Measurements from ENCODE around the gene KCTD5.

KCTD5 gene

DNA sequence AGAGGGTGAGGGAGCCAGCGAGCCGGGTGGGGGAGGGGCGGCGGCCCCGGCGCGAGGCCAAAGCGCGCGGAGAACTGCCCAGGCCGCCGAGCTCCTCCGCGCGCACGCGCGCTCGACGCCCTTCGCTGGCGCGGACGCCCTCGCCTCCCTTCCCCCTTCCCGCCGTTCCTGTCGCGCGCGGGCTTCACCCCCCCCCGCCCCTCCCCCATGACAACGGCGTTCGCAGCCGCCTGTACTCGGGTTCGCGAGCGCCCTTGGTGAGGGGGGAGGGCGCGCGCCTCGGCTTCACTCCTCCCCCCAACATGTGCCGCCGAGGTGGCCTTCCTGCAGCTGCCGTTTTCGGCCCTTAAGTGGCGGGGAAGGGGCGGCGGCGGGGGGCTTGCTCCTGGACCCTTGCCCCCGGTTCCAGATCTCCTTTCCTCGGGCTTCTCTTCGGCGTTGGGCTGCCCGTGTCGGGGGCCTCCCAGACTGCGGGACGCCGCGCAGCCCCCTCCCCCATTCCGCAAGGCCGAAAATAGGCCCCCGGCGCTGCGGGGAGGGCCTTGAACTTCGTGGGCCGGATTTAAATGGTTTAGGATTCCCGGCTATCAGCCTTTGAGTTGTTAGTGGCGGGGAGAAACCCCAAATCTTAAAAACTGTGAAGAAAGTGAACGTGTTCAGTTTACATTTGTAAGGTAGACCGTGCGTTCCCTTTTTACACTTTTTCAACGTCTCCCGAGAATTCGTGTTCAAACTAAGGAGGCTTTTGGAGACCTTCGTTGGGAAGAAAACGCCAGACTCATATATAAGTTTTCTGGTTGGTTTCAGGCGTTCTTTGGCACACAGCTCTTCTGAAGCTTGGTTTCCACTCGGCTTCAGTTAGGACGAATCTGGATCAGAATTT lies 70.8 kb downstream of the KCTD5 start:
- peak; percentile 63 to 88 for DNase-seq

- DNase-seq, result no peak
These were observed 71.4 kb downstream of the KCTD5 start for GRCh38 chr16:2753733-2754020.

GRCh38 chr16:2755158-2755557 lies 72.8 kb downstream of the KCTD5 start:
- no peak for DNase-seq

- DNase-seq, result no peak
These were observed 74.1 kb downstream of the KCTD5 start for GRCh38 chr16:2756288-2757015.

DNA sequence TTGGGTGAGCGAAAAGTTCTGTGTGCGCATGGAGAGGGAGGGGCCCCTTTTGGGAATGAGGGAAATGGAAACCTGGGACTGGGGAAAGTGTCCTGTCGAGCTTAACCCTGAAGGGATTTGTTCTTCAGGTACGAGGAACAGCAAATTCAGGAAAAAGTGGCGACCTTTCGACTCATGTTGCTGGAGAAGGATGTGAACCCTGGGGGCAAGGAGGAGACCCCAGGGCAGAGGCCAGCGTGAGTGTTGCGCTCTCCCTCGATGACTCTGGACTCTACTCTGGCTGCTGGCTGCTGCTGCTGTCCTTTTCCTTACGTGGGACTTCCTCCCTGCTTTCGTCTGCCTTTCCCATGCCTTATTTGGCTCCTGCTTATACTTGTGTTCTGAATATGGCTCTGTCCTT lies 75.0 kb downstream of the KCTD5 start:
- no peak for DNase-seq
